HepG2 (cell line): Measurements from ENCODE around the gene DENND4B. TPM values are rescaled to one million over a fixed set of nuclear protein-coding genes. Genes with fewer than 3 reads are reported as not detected.
A peak's percentile ranks its signal among the peaks of the same experiment; 100 is the strongest.

ENCODE experiments used
- AGO2 ChIP-seq: fragments of 200-400 bp; formaldehyde crosslinking; optimal IDR thresholded peaks from 2 replicates; pipeline ENCODE3; 2017; ENCODE audit warnings: mild to moderate bottlenecking, low read depth, low read length, moderate library complexity
- ELF4 ChIP-seq: sonication (generic); formaldehyde crosslinking; IDR thresholded peaks from 2 replicates; pipeline ENCODE4 v1.5.0; 2020; ENCODE audit warnings: missing genetic modification reagents, mild to moderate bottlenecking, moderate library complexity, borderline replicate concordance
- ERF ChIP-seq: IDR thresholded peaks from 2 replicates; pipeline ENCODE4 v1.6.1; 2018; ENCODE audit warnings: missing biosample characterization, missing genetic modification reagents
- FLYWCH1 ChIP-seq: sonication (generic); formaldehyde crosslinking; IDR thresholded peaks from 2 replicates; pipeline ENCODE4 v1.8.1; 2023; ENCODE audit warnings: mild to moderate bottlenecking, missing genetic modification reagents
- FOXM1 ChIP-seq: sonication (generic); formaldehyde crosslinking; IDR thresholded peaks from 2 replicates; pipeline ENCODE4 v1.5.0; 2020; ENCODE audit warnings: missing genetic modification reagents
- GTF3A ChIP-seq: sonication (generic); formaldehyde crosslinking; conservative IDR thresholded peaks from 2 replicates; pipeline ENCODE4 v1.4.0; 2020; ENCODE audit warnings: mild to moderate bottlenecking, missing genetic modification reagents
- NFKB2 ChIP-seq: sonication (generic); formaldehyde crosslinking; IDR thresholded peaks from 2 replicates; pipeline ENCODE4 v1.4.0; 2020; ENCODE audit warnings: missing genetic modification reagents, borderline replicate concordance
- SMARCE1 ChIP-seq: fragments of 450-650 bp; IDR thresholded peaks from 2 replicates; pipeline ENCODE4 v1.6.1; 2017; ENCODE audit warnings: borderline replicate concordance
- ZMYM2 ChIP-seq: sonication (generic); formaldehyde crosslinking; IDR thresholded peaks from 2 replicates; pipeline ENCODE4 v1.8.0; 2022; ENCODE audit warnings: mild to moderate bottlenecking, missing genetic modification reagents
- ZNF136 ChIP-seq: sonication (generic); formaldehyde crosslinking; IDR thresholded peaks from 2 replicates; pipeline ENCODE4 v1.8.1; 2022; ENCODE audit warnings: low read depth, mild to moderate bottlenecking, moderate library complexity, missing genetic modification reagents
- ZNF333 ChIP-seq: sonication (generic); formaldehyde crosslinking; IDR thresholded peaks from 2 replicates; pipeline ENCODE4 v1.4.0; 2020; ENCODE audit warnings: mild to moderate bottlenecking, missing genetic modification reagents, borderline replicate concordance
- ZNF629 ChIP-seq: sonication (generic); formaldehyde crosslinking; conservative IDR thresholded peaks from 2 replicates; pipeline ENCODE4 v1.5.0; 2020; ENCODE audit warnings: missing genetic modification reagents
- ZNF7 ChIP-seq: IDR thresholded peaks from 2 replicates; pipeline ENCODE4 v1.6.1; 2016; ENCODE audit warnings: missing biosample characterization, missing genetic modification reagents
- ZNF713 ChIP-seq: sonication (generic); formaldehyde crosslinking; IDR thresholded peaks from 2 replicates; pipeline ENCODE4 v1.4.0; 2020; ENCODE audit warnings: mild to moderate bottlenecking, missing genetic modification reagents
- ZSCAN21 ChIP-seq: sonication (generic); formaldehyde crosslinking; IDR thresholded peaks from 2 replicates; pipeline ENCODE4 v1.8.0; 2022; ENCODE audit warnings: mild to moderate bottlenecking, missing genetic modification reagents, moderate library complexity, borderline replicate concordance
- polyA plus RNA-seq, 8 experiments: library from polyadenylated mRNA; depleted of rRNA in 3 of 8; stranded (reverse) in 7 of 8; unstranded in 1 of 8; fragments of >200 nt; fragmentation: Illumina TruSeq in 4 of 8; extraction: Trizol in 4 of 8; gene quantifications; 2 replicates each; pipeline versions ENCODE4 v1.2.1 to v1.2.3, GENCODE V29; 2011 to 2016; ENCODE audit warnings: low read depth in 4 of 8, missing spikeins in 1 of 8, mixed read lengths in 1 of 8; ENCODE audit not compliant: insufficient read depth in 1 of 8
- total RNA-seq, 5 experiments: library from RNA; depleted of rRNA; stranded (reverse); fragments of >200 nt; fragmentation: Illumina TruSeq; extraction: Trizol; gene quantifications; 2 replicates each; pipeline ENCODE4 v1.2.3, GENCODE V29; 2016; ENCODE audit warnings: low read depth in 1 of 5
- TF ChIP-seq, protein P1 (sequence below): sonication (generic); formaldehyde crosslinking; IDR thresholded peaks from 2 replicates; pipeline ENCODE4 v1.4.0; 2020; ENCODE audit warnings: missing genetic modification reagents, low read depth, mild to moderate bottlenecking, borderline replicate concordance
- TF ChIP-seq, protein P2 (sequence below): sonication (generic); formaldehyde crosslinking; IDR thresholded peaks from 2 replicates; pipeline ENCODE4 v1.5.1; 2020; ENCODE audit warnings: missing genetic modification reagents, mild to moderate bottlenecking, borderline replicate concordance
- TF ChIP-seq, protein P3 (sequence below): sonication (generic); formaldehyde crosslinking; IDR thresholded peaks from 2 replicates; pipeline ENCODE4 v1.4.0; 2020; ENCODE audit warnings: missing genetic modification reagents
- TF ChIP-seq, protein P4 (sequence below): sonication (generic); formaldehyde crosslinking; IDR thresholded peaks from 2 replicates; pipeline ENCODE4 v1.9.0; 2022; ENCODE audit warnings: missing genetic modification reagents, mild to moderate bottlenecking, borderline replicate concordance

Gene DENND4B
- total and polyA plus RNA-seq, 2 of the 13 experiments (the other 11 are each of a cell fraction or from before 2014, with no cell fraction given): 15.1 to 20.3 TPM

DNA sequence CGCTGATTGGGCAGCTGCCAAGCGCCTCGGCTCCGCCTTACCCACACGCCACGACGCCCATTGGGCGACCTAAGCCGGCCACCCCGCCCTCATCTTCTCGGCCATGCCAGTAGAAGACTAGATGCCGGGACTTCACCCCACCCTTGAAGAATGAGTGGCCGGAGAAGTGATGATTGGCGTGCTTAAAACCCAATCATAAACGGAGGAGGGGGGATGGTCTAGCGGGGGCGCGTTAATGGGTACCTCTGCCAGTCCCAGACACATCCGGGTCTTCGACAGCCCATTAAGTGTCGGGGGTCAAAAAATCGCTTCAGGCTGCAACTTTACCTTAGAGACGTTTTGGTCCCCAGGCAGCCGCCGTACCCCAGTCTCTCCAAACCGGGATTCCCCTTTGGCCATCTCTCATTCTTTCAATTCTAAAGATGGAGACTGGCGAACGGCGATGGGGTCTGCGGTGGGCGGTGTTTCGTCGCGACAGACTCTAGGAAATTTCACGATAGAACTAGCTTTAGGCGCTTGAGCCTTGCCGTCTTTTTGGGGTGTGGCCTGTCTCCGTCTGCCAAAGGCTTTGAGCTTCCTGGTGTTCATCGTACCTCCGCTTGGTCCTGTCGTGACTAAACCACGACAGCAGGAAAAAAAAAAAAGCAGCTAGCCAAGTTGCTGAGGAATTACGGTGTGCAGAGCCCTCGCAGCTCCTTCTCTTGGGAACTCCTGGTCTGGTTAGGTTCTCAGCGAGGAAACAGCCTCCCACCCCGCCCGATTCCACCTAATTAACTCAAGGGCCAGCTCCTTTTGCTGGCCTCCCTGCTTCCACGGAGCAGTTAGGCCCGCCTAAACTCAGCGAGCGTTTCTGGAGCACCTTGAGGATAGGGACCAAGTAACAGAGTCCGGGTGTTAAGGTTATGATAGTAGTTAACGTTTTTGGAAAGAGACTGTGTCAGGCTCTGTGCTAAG, 23.3 kb downstream of the DENND4B start, which contains the start of gene GATAD2B (continued):
- TF ChIP-seq, protein P1, sequence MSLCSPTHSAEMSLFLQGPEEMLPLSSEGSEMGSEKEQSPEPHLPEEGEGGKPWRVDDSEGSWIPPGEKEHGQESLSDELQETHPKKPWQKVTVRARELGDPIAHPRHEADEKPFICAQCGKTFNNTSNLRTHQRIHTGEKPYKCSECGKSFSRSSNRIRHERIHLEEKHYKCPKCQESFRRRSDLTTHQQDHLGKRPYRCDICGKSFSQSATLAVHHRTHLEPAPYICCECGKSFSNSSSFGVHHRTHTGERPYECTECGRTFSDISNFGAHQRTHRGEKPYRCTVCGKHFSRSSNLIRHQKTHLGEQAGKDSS (CRISPR knock-in tag): 0 out of 2 replicates have a peak, but pooled peaks have one; percentile 39
- TF ChIP-seq ZNF136 (no peak), ELF4 (0 out of 2 replicates have a peak, but pooled peaks have one; percentile 64), ZSCAN21 (CRISPR knock-in tag) (no peak), ZNF7 (CRISPR knock-in tag) (no peak), FLYWCH1 (CRISPR knock-in tag) (no peak), ZNF629 (CRISPR knock-in tag) (no peak), ZMYM2 (CRISPR knock-in tag) (no peak), NFKB2 (CRISPR knock-in tag) (peak; percentile 51; the same call in 1 of the 2 replicates), SMARCE1 (no peak), ERF (CRISPR knock-in tag) (0 out of 2 replicates have a peak, but pooled peaks have one; percentile 58), ZNF713 (no peak), FOXM1 (no peak), ZNF333 (CRISPR knock-in tag) (no peak), GTF3A (CRISPR knock-in tag) (no peak), AGO2 (no peak)
- TF ChIP-seq, protein P2, sequence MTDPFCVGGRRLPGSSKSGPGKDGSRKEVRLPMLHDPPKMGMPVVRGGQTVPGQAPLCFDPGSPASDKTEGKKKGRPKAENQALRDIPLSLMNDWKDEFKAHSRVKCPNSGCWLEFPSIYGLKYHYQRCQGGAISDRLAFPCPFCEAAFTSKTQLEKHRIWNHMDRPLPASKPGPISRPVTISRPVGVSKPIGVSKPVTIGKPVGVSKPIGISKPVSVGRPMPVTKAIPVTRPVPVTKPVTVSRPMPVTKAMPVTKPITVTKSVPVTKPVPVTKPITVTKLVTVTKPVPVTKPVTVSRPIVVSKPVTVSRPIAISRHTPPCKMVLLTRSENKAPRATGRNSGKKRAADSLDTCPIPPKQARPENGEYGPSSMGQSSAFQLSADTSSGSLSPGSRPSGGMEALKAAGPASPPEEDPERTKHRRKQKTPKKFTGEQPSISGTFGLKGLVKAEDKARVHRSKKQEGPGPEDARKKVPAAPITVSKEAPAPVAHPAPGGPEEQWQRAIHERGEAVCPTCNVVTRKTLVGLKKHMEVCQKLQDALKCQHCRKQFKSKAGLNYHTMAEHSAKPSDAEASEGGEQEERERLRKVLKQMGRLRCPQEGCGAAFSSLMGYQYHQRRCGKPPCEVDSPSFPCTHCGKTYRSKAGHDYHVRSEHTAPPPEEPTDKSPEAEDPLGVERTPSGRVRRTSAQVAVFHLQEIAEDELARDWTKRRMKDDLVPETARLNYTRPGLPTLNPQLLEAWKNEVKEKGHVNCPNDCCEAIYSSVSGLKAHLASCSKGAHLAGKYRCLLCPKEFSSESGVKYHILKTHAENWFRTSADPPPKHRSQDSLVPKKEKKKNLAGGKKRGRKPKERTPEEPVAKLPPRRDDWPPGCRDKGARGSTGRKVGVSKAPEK (CRISPR knock-in tag): no peak
- TF ChIP-seq, protein P3, sequence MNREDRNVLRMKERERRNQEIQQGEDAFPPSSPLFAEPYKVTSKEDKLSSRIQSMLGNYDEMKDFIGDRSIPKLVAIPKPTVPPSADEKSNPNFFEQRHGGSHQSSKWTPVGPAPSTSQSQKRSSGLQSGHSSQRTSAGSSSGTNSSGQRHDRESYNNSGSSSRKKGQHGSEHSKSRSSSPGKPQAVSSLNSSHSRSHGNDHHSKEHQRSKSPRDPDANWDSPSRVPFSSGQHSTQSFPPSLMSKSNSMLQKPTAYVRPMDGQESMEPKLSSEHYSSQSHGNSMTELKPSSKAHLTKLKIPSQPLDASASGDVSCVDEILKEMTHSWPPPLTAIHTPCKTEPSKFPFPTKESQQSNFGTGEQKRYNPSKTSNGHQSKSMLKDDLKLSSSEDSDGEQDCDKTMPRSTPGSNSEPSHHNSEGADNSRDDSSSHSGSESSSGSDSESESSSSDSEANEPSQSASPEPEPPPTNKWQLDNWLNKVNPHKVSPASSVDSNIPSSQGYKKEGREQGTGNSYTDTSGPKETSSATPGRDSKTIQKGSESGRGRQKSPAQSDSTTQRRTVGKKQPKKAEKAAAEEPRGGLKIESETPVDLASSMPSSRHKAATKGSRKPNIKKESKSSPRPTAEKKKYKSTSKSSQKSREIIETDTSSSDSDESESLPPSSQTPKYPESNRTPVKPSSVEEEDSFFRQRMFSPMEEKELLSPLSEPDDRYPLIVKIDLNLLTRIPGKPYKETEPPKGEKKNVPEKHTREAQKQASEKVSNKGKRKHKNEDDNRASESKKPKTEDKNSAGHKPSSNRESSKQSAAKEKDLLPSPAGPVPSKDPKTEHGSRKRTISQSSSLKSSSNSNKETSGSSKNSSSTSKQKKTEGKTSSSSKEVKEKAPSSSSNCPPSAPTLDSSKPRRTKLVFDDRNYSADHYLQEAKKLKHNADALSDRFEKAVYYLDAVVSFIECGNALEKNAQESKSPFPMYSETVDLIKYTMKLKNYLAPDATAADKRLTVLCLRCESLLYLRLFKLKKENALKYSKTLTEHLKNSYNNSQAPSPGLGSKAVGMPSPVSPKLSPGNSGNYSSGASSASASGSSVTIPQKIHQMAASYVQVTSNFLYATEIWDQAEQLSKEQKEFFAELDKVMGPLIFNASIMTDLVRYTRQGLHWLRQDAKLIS: no peak
- TF ChIP-seq, protein P4, sequence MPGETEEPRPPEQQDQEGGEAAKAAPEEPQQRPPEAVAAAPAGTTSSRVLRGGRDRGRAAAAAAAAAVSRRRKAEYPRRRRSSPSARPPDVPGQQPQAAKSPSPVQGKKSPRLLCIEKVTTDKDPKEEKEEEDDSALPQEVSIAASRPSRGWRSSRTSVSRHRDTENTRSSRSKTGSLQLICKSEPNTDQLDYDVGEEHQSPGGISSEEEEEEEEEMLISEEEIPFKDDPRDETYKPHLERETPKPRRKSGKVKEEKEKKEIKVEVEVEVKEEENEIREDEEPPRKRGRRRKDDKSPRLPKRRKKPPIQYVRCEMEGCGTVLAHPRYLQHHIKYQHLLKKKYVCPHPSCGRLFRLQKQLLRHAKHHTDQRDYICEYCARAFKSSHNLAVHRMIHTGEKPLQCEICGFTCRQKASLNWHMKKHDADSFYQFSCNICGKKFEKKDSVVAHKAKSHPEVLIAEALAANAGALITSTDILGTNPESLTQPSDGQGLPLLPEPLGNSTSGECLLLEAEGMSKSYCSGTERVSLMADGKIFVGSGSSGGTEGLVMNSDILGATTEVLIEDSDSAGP (CRISPR knock-in tag): peak; percentile 59; the same call in 1 of the 2 replicates
